Measurements from ENCODE around the gene OLFML2A.

OLFML2A gene

DNA sequence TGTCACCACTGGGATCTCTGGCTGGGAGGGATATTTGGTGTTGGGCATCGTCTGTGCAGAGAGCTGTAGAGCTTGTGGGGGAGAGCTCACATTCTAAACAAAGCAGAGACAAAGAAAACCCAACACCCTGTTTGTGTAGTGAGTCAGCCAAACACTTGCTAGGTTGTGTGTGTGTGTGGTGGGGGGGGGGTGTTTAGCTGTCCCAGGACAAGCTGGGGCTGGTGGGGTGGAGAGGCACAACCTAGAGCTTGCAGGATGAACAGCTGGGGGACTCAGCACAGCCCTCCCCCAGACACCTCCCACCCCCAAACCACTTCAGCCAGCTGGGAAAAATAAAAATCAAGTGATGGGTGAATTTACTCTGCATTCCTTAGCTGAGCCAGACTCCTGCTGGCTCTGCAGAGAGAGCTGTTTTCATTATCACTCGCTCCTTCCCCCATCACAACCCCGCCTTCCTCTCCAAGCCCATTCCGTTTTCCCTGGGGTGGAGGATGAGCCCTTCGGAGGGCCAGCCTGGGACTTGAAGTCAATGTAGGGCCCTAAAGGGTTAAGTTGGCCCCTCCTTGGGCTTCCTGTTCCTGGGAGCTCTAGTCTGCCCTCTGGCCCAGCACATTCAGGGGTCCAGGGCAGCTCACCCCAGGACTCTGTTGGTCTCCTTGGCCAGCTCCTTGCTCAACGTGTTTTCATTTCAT lies 2.6 kb downstream of the OLFML2A start:
- no peak for DNase-seq

DNA sequence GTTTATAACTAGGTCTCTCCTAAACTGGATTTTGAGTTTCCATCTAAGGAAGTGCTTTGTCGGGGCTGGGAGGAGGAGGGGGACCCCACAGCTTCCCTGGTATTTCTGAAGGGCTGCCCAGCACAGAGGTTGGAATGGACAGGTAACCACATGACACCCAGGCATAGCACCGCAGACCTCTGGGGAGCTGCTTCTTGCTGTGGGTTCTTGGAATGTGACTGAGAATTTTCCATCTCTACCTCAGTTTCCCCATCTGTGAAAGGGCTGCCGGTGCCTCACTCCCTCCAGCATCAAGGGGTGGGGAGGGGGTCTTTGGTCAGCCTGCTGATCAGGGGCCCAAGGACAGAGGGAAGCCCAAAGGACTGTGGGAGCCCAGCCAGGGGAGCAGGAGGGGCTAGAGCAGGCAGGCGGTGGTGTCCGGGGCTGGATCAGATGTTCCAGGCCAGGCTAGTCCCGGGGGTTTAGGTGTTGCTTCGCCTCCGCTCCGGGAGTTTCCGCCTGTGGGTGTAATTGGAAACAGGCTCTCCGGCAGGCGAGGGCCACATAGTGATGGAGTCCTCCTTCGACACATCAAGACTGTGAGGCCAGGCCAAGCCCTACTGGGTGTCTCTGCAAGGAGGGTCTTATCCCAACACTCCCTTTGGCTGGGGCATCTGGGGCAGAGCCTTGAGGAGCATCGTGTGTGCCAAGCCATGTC lies 3.3 kb downstream of the OLFML2A start:
- DNase-seq = no peak

DNA sequence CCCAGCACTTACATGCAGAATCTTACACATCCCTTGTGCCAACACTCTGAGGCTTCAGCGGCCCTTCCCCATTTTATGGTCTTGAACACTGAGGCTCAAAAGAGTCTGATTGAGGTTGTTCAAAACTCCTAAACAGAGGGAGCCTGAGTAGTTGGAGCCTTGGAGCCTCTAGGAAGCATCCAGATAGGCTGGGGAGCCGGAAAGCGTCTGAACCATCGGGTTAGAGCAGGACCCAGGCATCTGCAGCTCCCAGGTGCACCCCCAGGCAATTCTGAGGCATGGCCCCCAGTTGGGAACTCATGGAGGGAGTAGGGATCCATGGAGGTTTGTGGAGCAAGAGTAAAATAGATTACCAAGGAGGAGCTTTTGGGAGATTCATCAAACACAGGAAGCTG lies 3.8 kb downstream of the OLFML2A start:
- no peak for DNase-seq

- no peak for DNase-seq
Measured at GRCh38 chr9:124781967-124782660, 5.2 kb downstream of the OLFML2A start.

- DNase-seq = no peak
Measured at GRCh38 chr9:124782661-124783574, 6.0 kb downstream of the OLFML2A start.

- no peak for DNase-seq
Measured at GRCh38 chr9:124783830-124784229, 6.9 kb downstream of the OLFML2A start.

DNA sequence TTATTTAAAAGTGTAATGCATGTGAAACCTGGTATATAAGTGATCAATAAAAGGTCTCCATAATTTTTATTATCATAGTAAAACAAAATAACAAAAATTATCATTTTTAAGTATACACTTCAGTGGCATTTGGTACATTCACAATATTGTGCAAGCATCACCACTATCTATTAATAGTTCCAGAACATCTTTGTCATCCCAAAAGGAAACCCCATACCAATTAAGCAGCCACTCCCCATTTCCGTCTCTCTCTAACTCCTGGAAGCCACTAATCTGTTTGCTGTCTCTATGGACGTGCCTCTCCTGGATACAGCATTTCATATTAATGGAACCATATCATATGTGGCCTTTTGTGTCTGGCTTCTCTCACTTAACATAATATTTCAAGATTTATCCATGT lies 7.6 kb downstream of the OLFML2A start:
- no peak for DNase-seq

DNA sequence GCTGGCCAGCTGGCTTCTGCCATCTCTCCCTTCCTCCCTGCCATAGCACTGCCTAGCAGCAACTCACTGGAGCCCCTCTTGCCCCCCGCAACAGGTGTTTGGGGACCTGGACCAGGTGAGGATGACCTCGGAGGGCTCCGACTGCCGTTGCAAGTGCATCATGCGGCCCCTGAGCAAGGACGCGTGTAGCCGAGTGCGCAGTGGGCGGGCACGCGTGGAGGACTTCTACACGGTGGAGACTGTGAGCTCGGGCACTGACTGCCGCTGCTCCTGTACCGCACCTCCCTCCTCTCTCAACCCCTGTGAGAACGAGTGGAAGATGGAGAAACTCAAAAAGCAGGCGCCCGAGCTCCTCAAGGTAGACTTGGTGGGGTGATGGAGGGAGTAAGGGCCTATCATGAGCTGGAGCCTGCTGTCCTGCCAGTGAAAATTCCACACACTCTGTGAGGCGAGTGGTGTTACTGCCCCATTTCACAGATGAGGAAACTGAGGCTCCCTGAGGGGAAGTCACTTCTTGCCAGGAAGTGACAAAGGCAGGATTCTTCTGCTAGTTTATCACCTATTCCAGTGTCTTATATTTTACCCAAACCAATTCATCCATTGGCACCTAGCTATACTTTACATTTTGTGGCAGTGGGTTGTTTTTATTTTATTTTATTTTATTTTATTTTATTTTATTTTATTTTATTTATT lies 10.1 kb downstream of the OLFML2A start:
- no peak for DNase-seq

DNA sequence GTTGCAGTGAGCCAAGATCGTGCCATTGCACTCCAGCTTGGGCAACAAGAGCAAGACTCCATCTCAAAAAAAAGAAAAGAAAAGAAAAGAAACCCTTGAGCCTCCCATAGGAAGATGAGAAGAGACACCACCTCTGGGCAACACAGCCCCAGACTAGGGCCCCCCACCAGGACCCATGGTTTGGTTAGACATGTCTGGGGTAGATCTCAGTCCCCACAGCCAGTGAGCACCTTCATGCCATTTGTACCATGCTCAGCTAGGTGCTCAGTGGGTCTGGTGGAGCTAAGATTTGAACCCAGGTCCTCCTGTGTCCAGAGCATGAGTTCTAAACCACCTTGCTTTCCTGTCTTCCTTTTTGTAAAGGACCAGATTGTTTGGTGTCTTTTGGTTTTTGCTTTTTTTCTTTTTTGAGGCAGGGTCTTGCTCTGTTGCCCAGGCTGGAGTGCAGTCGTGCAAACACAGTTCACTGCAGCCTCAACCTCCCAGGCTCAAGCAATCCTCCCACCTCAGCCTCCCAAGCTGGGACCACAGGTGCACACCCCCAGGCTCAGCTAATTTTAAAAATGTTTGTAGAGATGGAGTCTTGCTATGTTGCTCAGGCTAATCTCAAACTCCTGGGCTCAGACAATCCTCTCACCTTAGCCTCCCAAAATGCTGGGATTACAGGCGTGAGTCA lies 11.7 kb downstream of the OLFML2A start:
- DNase-seq = no peak

DNA sequence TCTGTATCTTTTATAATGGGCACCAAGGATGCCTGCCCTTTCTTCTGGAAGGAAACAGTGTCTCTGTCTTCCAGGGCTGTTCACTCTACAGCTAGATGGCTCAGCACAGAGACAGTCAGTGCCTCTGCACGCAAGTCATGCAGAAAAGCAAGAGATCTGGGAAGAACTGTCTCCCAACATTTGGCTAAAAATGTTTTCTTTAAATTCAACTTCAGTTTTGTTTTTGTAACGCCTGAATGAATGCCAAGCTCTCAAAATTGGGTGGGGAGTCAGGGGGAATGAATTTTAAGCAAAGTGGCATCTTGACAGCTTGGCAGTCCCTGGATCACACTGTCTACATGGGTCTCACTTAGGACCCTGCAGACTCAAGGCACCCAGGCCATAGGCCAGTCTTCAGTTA lies 12.6 kb downstream of the OLFML2A start:
- no peak for DNase-seq

DNA sequence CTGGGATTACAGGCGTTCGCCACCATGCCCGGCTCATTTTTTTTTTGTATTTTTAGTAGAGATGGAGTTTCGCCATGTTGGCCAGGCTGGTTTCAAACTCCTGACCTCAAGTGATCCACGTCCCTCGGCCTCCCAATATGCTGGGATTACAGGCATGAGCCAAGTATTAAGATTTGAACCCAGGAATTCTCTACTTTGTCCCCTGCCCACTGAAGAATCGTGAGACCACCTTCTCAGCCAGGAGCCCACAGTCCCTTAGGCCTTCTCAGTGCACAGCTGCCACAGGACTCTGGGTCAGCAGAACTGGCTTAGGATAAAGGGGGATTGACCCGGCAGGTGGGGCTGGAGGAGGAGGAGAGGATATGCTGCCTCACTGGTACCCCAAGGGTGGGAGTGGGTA lies 13.4 kb downstream of the OLFML2A start:
- no peak for DNase-seq

GRCh38 chr9:124790801-124791505 lies 14.0 kb downstream of the OLFML2A start:
- no peak for DNase-seq

DNA sequence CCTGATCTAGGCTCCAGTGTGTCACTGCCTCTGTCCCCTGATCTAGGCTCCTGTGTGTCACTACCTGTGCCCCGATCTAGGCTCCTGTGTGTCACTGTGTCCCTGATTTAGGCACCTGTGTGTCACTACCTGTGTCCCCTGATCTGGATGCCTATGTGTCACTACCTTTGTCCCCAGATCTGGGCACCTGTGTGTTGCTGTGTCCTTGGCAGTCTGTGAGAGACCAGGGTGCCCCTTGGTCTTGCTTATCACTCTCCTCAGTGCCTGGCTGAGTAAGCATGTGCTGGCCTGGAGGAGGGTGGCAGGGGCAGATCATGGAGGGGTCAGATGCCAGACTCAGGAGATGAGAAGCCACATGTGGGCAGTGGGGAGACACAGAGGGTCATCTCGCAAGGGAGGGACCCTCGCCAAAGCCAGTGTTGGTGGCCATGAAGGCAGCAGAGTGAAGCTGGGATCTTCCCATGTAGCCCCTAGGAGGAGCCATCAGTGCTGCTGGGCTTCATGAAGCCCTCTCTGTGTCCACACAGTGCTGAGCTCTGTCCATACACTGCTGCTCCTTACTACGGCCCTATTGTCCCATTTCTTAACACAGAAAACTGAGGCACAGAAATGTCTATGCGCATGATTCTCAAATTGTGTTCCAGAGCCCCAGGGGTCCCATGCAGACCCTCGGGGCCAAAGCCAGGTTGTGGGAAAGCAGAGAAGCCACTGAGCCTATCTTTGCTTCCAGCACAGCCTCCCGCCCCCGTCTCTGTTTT lies 15.5 kb downstream of the OLFML2A start:
- DNase-seq = no peak

GRCh38 chr9:124793015-124793541 lies 16.1 kb downstream of the OLFML2A start:
- DNase-seq = no peak

GRCh38 chr9:124794902-124795491 lies 18.1 kb downstream of the OLFML2A start:
- no peak for DNase-seq

GRCh38 chr9:124795881-124796431 lies 19.0 kb downstream of the OLFML2A start:
- no peak for DNase-seq

GRCh38 chr9:124797343-124798103 lies 20.6 kb downstream of the OLFML2A start:
- no peak for DNase-seq

DNA sequence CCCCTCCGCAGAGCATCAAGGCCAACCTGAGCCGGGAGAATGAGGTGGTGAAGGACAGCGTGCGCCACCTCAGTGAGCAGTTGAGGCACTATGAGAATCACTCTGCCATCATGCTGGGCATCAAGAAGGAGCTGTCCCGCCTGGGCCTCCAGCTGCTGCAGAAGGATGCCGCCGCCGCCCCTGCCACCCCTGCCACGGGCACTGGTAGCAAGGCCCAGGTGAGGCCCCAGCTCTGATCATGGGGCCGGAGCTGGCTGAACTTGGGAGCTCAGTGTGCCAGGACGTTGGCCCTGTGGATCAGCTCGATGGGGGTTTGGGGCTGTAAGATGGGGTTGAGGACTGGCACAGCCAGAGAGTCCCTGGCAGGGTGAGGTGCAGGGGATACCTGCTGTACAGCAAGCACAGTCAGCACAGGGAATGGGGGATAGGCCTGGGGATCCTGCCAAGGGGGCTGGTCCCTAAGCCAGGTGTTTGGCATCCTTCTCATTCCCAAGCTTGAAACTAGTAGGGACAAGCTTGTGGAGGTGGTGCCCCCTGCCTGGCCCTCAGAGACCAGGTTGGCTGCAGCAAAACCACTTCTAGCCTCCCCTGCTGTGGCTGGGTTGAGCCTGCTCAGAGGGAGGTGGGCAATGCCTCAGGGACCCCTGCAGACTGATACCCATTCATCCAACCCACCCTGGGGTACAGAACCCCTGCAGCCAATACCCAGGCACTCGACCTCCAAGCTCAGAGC lies 22.5 kb downstream of the OLFML2A start:
- no peak for DNase-seq
